NCI-H187 (cell line): ENCODE results near the gene WDR88.
A peak's percentile ranks its signal among the peaks of the same experiment; 100 is the strongest.
"Not testable (repeated sequence)": the region's sequence is repeated elsewhere in the genome, so short reads cannot be mapped to it uniquely, and the experiment has no call there.

Experiments used
- DNase-seq, 2 experiments: peaks; one replicate each; lab custom pipeline; 2025; lab: John Stamatoyannopoulos, UW

Gene WDR88

GRCh38 chr19:33129901-33130300 lies 2.0 kb upstream of the WDR88 start:
- DNase-seq: no peak

GRCh38 chr19:33130433-33130832 lies 1.5 kb upstream of the WDR88 start:
- DNase-seq: no peak

DNA sequence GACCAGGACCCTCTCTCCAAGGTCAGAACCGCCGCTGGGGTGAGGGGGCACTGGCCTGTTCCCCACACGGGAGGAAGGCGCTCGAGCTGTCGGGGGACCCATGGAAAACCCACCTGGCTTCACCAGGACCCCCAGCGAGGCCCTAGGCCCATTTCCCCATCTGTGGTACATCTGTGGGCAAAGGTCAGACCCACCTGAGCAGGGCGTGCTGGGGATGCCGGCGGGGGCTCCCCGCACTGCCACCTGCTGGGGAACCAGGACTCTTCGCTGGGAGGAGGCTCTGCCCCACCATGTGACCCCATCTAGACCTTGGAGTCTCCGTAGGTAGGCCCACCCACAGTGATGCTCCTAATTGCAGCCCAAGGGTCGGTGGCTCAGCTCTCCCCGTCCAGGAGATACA lies 511 bp downstream of the WDR88 start:
- no peak for DNase-seq

GRCh38 chr19:33133438-33134031 lies 1.6 kb downstream of the WDR88 start:
- DNase-seq: no peak

- no peak for DNase-seq
These were observed 2.7 kb downstream of the WDR88 start for GRCh38 chr19:33134571-33135041.

GRCh38 chr19:33139165-33139564 lies 7.3 kb downstream of the WDR88 start:
- no peak for DNase-seq

DNA sequence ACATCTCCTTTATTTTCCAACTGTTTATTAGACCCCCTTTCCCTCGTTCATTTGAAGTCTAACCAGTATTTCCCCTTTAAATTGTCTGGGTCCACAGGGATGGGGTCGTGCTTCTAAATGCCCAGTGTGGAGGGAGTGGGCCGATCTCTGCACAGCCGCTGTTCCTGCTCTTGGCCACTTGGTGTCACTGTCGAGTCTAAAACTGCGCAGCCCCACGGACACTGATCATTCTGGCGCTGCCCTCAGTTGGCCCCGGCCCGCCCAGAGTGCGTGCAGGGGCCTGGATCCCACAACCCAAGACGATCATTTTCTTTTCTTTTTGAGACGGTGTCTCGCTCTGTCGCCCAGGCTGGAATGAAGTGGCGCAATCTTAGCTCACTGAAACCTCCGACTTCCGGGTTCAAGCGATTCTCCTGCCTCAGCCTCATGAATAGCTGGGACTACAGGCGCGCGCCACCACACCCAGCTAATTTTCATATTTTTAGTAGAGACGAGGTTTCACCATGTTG lies 12.0 kb downstream of the WDR88 start:
- DNase-seq: peak in 1 of 2 experiments; percentile 7

DNA sequence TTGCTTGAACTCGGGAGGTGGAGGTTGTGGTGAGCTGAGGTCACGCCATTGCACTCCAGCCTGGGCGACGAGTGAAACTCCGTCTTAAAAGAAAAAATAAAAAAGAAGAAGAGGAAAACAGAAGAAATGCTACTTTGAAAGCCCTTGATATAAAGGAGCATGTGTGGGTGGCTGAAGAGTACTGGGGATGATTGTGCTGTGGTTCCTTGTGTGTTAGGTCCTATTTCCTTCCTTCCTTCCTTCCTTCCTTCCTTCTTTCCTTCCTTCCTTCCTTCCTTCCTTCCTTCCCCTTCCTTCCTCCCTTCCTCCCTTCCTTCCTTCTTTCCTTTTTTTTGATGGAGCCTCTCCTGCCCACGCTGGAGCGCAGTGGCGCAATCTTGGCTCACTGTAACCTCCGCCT lies 14.3 kb downstream of the WDR88 start:
- DNase-seq: no peak

DNA sequence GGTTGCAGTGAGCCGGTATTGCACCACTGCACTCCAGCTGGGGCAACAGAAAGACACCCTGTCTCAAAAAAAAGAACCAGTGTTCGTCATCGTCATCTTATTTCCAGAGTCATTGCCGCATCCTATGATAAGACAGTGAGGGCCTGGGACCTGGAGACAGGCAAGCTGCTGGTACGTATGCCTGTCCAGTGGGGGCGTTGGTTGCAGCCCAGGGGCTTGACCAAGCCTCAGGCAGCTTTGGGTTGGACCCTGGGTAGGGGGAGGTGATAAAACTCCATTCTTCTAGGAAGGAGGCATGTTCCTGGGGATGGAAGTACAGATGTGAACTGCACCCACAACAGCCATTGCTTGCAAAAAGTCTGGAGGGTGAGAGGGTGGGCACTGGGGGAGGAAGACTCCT lies 15.6 kb downstream of the WDR88 start:
- no peak for DNase-seq

DNA sequence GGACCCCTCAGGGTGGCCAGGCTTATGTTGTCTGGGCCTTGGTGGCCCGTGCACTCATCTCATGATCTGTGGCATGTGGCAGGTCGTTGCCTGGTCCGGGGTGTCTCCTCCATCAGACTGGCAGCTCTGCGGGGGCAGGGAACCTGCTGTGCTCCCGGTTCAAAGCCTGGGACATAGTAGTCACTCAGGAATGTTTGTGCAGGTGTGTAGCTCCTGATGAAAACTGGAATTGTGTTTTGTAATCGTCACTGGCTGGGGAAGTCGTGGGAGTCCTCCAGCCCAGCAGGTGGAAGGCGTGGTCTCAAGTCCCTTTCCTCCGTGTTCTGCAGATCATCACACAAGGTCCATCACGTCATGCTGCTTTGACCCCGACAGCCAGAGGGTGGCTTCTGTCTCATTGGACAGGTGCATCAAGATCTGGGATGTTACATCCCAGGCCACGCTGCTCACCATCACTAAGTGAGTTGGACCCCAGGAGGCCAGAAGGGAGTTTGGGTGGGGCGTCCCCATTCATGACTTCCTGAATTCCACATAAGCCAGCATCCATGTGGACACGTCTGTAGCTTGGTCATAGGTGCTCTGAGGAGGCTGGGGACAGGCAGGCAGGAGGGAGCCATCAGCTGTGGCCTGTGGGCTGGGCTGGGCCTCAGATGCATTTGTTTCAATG lies 19.1 kb downstream of the WDR88 start:
- no peak for DNase-seq

GRCh38 chr19:33152176-33152575 lies 20.3 kb downstream of the WDR88 start:
- no peak for DNase-seq

- DNase-seq: not testable (repeated sequence)
These were observed 20.7 kb downstream of the WDR88 start for GRCh38 chr19:33152625-33153024.

- DNase-seq: not testable (repeated sequence)
These were observed 22.4 kb downstream of the WDR88 start for GRCh38 chr19:33154313-33154712.

DNA sequence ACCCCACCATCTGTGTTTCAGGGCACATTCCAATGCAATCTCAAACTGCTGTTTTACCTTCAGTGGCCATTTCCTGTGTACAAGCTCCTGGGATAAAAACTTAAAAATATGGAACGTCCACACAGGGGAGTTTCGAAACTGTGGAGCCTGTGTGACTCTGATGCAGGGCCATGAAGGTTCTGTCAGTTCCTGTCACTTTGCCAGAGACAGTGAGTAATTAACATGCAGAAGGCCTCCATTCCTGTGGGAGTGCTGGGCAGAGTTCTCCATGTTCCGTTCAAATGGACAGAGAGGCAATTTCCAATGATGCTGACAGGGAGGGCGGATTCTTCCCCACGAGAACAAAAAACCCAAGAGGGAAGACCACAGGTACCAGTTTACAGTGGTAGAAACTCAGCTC lies 24.4 kb downstream of the WDR88 start:
- no peak for DNase-seq

GRCh38 chr19:33157906-33158305 lies 26.0 kb downstream of the WDR88 start:
- DNase-seq: no peak

DNA sequence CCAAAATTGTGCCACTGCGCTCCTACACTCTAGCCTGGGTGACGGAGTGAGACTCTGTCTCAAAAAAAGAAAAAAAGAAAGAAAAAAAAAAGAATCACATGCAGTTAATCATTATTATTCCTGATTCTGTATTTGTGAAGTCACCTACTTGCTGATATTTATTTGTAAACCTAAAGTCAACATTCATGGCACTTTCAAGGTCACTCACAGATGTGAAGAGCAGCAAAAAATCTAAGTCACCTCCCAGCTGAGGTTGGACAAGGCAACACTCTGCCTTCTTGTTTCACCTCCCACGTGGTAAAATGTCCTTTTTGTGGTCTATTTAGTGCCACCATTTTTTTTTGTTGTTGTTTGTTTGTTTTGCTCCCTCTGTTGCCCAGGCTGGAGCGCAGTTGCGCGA lies 26.5 kb downstream of the WDR88 start:
- DNase-seq: no peak

- DNase-seq: no peak
These were observed 27.2 kb downstream of the WDR88 start for GRCh38 chr19:33159149-33159548.

- DNase-seq: no peak
These were observed 28.0 kb downstream of the WDR88 start for GRCh38 chr19:33159893-33160292.

GRCh38 chr19:33161201-33161600 lies 29.3 kb downstream of the WDR88 start:
- DNase-seq: no peak

GRCh38 chr19:33163481-33163880 lies 31.6 kb downstream of the WDR88 start:
- no peak for DNase-seq

DNA sequence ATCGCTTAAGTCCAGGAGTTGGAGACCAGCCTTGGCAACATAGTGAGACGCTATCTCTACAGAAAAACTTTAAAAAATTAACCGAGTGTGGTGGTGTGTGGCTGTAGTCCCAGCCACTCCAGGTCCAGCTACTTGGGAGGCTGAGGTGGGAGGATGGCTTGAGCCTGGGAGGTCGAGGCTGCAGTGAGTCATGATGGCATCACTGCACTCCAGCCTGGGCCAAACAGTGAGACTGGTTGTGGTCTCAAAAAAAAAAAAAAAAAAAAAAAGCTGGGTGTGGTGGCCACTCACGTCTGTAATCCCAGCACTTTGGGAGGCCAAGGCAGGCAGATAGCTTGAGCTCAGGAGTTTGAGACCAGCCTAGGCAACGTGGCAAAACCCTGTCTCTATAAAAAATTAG lies 34.1 kb downstream of the WDR88 start:
- DNase-seq: not testable (repeated sequence)

DNA sequence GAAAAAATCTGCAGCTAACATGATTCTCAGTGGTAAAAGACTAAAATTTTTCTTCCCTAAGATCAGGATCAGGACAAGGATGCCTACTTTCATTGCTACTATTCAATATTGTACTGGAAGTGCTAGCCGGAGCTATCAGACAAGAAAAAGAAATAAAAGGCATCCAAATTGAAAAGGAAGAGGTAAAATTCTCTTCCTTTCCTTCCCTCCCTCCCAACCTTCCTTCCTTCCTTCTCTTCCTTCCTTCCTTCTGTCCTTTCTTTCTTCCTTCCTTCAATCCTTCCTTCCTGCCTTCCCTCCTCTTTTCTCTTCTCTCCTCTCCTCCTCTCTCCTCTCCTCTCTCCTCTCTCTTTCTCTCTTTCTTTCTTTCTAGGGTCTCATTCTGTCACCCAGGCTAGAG lies 35.5 kb downstream of the WDR88 start:
- no peak for DNase-seq

GRCh38 chr19:33168528-33168927 lies 36.6 kb downstream of the WDR88 start:
- no peak for DNase-seq
